Measurements from ENCODE around the gene NXT1.
"Not testable (repeated sequence)": the region's sequence is repeated elsewhere in the genome, so short reads cannot be mapped to it uniquely, and the experiment has no call there.

NXT1 gene

DNA sequence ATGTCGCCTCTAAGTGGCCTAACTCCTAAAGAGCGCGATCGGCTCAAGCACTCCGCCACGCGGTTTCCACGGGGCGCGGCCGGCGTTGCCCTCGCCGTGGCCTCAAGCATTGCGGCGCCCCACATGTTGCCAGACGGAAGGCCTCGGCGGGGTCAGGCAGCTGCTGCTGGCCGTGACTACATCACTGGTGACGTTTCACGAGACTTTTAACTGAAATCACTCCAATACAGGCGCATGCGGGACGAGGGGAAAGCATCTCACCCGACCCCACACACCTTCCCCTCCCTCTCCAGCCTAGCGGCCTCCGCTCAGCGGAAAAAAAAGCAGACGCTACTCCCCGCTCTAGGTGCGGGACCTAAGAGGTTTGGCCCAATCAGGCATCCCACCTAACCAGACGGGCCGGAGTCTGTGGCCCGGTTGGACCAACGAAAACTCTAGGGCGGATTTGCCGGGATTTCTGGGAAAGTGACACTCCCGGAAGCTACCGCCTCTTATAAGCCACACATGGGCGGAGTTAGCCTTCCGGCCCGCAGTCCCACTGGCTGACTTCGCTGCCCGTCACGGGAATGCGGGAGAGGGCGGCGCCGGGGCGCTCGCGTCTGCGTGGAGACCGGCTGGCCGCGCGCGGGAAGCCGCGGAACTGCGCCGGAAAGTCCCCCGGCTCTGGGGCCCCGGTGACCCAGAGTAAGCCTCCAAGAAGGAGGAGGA, at the start of gene NXT1:
NXT1 (plus strand) TSS at position 596 of the 708 bp plus-strand sequence. CDS start 3,251 bp downstream, outside the sequence.
- peak; percentile 93 for DNase-seq

DNA sequence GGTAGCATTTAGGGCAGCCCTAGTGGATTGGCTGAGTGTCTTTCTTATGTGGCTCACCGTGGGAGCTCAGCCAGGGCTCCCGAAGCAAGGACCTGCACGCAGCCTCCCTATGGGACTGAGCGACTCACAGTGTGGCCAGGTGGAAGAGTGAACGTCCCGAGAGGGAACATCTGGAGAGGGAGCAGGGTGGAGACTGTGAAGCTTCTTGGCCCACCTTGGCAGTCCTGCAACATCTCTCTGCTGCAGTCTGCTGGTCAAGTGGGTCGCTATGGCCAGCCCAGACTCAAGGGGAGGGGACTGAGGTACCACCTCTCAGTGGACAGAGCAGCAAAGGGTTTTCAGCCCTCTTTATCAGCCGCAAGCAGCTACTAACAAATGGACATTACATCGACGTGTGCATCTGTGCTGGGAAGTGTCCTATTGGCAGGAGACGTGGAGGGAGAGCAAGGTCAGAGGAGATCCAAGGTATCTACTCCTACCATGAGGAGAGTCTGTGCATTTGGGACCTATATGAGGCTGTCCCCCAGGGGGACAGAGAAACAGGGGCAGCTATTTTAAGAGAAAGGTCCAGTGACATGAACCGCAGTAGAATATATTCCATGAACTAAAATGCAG, 49.0 kb upstream of the NXT1 start:
- no peak for DNase-seq

DNA sequence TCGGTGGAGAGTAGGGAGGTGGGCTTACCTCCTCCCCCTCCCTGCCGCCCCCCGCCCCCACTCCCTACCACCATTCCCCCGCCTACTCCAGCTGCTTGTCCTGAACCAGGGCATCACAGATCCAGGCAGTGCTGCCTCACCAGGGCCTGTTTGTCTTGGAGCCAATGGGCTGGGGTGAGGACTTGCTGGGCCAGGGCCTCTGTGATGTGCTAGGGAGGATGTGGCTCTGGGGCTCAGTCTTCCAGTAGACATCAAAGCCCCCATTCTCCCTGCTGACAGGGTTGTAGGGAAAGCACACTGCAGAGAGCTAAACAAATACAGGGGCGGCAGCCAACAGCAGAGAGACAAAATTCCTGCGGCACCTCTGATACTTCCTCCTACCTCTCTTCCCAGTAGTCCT, 48.2 kb upstream of the NXT1 start:
- DNase-seq = no peak

DNA sequence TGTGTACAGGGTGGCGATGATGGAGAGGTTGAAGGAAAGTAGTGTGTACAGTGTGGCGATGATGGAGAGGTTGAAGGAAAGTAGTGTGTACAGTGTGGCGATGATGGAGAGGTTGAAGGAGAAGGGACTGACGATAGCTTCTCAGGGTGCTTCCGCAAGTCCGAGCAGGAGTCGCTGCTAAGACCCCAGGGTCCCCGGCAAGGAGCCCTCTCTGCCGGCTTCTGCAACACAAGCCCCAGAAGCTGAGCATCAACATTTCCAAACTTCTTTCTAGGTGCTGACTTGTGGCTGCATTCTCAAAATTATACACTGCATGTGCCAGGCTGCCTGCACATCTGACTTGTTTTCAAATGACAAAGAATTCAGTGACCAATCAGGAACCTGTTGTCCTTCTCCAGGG, 47.8 kb upstream of the NXT1 start:
- no peak for DNase-seq

DNA sequence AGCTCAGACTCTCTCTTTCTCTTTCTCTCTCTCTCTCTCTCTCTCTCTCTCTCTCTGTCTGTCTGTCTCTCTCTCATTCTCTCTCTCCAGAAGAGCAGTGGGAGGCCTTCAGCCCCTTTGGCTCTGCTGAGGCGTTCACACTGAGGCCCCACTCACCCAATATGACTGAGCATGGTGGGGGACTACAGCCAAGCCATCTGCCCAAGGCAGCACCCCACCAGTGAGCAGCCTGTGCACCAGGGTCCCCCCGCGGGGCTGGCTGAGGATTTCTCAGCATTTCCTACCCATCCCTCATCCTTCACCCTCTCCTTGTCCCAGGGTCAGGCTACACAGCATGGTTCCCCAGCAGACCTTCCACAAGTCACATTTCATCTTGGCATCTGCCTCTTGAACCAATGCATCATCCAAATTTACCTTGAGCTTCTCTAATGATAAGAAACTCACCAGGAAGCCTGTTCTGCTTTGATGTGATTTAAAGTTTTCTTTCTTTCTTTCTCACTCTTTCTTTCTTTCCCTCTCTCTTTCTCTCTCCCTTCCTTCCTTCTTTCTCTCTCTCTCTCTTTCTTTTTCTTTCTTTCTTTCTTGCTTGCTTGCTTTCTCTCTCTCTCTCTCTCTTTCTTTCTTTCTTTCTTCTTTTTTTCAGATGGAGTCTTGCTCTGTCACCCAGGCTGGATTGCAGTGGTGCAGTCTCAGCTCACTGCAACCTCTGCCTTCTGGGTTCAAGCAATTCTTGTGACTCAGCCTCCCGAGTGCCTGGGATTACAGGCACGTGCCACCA, 47.1 kb upstream of the NXT1 start:
- DNase-seq = no peak

DNA sequence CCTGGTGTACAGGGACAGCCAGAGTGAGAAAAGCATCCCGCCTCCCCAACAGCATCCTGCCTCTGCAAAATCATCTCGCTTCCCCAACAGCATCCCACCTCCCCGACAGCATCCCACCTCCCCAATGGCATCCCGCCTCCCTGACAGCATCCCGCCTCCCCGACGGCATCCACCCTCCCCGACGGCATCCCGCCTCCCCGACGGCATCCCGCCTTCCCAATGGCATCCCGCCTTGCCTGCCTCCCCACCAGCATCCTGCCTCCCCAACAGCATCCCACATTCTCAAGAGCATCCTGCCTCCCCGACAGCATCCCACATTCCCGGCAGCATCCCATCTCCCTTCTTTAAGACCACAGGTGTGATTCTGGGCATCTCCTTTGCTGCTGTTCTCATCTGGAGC, 46.0 kb upstream of the NXT1 start:
- DNase-seq = no peak

DNA sequence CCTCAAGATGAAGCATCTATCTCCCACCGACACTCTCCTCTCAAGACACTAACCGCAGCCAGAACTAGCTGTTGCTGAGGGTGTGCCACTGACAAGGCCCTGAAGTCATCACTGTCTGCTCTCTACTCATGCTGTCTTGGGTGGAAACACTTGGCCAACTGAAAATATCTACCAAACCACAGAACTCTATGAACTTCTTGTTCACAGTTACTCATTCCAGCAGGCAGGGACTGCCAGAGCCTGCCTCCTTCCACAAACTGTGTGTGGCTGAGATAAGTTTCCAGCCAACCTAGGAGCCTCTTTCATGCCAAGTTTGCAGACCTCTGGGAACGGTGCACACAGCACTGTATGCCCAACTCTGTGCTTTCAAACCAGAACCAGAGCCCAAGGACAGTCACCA, 45.5 kb upstream of the NXT1 start:
- DNase-seq = no peak

DNA sequence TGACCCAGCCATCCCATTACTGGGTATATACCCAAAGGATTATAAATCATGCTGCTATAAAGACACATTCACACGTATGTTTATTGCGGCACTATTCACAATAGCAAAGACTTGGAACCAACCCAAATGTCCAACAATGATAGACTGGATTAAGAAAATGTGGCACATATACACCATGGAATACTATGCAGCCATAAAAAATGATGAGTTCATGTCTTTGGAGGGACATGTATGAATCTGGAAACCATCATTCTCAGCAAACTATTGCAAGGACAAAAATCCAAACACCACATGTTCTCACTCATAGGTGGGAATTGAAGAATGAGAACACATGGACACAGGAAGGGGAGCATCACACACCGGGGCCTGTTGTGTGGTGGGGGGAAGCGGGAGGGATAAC, 43.2 kb upstream of the NXT1 start:
- DNase-seq = not testable (repeated sequence)

DNA sequence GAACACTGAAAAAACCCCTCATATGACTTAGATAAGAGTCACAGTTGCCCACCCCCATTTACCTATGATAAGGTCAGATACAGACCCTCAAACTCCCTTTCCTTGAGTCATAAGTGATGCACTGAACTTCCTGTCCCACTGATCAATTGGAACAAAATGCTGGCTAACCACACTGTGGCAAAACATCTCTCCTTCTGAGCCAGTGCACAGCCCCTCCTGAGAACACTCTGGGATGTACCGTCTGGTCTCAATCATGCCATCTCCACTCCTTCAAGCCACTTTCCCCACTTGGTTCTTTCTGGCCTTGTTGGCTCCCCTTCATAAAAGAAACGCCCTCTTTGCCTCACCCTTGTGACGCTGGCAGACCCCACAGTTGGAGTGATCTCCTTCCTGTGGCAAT, 42.6 kb upstream of the NXT1 start:
- DNase-seq = no peak

DNA sequence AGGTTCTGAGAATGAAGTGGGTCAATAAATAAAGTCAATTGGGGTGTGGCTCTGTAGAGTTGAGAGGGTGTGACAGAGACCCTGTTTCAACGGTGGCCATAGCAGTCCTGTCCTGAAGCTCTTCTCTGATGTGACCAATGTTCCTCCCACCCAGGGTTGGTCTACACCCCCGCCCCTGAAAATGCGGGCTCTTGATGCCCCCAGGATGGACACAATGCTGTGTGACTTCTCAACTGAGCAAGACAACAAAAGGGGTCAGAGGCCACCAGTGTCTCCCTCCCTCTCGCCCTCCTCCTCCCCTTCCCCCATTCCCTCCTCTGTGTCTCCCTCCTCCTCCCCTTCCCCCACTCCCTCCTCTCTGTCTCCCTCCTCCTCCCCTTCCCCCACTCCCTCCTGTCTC, 41.7 kb upstream of the NXT1 start:
- no peak for DNase-seq

DNA sequence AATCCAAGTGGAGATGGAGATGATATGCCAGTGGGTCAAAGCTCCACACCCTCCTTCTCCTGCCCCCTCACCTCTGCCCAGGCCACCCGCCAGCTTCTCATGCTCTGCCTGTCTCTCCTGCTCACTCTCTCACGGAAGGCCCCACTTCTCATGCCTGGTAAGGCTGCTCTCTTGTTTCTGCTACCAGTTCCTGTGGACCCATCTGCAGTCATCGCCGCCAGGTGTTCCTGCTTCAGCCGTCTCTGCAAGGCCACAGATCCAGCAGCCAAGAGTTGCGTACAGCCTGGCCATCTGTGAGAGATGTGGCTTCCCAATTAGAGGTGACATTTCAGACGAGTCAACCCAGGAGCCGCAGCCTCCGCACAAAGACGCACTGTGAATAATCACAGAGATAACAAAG, 40.8 kb upstream of the NXT1 start:
- no peak for DNase-seq

DNA sequence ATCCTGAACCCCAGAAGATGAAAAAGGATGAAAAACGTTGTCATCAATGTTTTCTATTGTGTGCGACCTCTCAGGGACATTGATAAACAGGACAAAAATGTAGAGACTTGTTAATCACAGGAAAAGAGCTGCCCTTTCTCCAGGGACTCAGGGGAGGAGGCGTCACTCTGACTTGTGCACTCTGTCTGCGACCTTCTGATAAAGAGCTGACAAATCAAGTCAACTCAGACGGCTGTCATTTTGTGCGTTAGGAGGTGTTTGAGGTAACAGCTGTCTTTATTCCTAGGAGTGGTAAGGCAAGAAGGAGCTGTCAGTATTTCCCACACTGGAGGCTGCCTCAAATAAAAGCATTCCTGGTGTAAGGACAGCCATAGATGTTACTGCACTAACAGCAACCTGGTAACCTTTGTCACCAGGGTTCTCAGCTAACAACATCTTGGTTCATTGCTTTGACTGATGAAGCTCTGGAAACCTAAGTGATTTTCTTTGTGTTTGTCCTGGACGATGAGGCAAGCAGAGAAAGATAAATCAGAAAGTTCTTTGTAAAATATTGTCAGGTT, 38.6 kb upstream of the NXT1 start:
- no peak for DNase-seq

DNA sequence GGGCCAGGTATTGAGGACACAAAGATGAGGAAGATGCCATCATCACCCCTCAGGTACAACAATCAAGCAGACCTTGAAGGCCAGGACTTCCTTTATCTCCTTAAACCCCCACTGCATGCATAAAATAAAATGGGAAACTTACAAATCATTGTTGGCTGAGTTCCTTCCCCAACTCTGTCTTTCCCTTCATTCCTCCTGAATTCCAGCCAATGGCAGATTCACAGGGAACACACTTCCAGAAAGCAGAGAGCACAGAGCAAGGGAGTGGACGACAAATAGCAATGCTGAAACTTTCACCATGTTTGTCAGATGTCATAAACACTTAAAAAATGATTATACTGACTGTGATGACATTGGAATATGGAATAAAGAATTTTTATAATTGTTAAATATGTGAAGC, 37.3 kb upstream of the NXT1 start:
- no peak for DNase-seq

DNA sequence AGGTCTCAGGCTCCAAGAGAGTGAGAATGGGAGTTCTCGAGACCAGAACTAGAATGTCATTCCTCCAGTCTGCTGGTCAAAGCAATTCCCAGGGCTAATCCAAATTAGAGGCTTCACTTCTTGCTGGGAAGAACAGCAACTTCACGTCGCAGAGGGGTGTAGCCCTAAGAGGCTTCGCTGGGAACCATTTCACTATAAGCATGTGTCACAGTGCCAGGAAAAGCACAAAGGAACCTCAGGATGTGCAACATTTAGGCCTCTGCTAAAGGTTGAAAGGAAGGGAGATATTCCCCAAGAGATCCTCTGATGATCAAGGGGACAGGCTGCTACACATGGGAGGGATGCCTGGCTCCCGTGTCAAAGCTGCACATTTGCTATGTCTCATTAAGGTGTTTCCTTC, 35.9 kb upstream of the NXT1 start:
- no peak for DNase-seq

DNA sequence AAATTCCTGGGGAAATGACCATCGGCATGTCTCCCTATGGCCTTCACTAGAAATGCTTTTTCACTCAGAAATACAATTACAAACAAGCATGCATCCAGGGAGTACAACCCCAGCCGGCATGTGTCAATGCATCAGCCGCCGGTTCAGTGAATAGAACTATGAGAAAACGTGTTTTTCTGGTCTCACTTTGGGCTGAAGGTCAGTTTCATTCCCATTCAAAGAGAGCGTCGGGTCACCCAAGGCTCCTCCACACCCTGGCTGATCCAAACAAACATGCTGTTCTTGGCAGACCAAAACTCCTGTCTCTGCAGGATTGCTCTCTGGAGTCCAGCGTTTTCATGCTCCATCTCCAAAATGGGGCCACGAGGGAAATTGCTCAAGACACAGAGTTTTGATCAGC, 35.5 kb upstream of the NXT1 start:
- no peak for DNase-seq

DNA sequence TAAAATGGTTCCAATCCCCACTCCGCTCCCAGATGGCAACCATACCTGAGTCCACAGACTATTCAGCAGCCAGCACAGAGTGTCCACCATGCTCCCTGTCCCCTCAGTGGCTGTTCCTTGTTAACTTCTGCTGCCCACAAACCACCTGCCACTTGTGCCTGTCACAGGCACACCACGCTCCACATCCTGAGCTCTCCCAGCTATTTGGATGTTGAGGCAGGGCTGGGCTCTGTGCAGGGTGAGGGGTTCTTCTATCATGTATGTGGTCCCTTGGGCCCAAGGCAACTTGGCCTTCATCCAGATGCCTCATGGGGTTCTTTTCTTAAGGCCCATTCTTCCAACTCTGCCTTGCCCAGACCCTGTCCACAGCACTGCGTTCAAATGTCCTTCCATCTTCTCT, 34.0 kb upstream of the NXT1 start:
- no peak for DNase-seq

DNA sequence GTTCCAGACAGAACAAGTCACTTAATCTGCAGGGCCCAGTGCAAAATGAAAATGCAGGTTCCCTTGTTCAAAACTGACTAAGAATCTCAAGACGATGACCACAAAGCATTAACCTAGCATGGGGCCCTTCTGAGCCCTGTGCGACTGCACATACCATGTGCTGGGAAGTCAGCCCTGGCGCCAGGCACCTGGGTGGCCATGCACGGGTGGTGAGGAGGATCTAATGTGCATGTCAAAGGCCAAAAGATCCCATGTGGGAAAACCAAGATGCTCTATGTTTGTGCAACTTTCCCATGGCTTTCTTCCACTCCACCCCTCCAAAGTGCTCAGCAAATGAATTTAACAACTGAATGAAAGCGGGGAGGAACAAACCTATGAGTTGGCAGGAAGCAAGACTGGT, 33.5 kb upstream of the NXT1 start:
- no peak for DNase-seq

DNA sequence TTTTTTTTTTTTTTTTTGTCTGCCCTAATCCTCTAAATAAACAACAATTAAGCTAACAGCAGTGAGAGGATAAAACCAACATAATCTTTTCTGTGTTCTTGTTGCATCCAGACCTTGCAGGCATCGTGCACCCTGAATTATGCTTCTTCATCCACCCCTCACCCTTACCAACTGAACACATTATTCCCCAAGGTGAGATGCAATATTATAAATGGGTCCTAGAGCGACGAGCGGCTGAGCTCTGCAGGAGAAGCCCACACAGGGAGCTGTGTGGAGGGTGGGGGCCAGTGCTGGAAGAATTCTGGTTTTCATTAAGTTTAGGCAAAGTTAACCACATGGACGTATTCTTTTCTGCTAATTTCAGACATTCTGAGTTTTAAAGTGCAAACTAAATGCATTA, 32.2 kb upstream of the NXT1 start:
- no peak for DNase-seq

DNA sequence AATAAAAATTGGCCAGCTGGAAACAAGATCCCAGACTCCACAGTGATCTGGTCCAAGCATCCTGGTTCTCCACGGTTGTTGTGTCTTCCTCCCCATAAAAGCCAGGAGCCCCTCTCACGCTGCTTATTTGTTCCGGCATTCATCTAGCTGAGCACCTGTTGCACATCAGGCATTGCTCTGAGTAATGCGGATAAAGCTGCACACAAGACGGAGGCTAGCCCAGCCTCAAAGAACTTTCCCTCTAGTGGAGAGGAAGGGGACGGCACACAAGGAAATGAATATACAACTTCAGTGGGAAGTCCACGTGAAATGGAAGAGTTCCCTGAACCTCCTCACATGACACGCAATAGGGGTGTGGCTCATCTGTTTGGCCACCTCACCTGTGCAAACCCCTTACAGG, 30.3 kb upstream of the NXT1 start:
- no peak for DNase-seq

DNA sequence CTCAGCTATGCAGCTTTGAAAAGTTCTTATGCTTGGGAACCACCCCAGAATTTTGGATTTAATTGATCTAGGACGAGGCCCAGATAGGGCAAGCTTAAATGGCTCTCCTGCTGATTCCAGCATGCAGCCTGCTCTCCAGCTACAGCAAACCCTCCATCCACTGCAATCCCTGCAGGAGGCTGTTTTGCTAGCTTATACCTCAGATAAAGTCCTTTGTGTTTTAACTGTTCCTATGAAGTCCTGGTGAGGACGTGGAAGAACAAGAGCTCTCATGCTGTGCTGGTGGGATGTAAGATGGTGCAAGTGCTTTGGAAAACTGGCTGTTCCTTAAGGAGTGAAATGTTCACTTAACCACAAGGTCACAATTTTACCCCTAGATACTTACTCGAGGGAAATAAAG, 25.5 kb upstream of the NXT1 start:
- DNase-seq = no peak

DNA sequence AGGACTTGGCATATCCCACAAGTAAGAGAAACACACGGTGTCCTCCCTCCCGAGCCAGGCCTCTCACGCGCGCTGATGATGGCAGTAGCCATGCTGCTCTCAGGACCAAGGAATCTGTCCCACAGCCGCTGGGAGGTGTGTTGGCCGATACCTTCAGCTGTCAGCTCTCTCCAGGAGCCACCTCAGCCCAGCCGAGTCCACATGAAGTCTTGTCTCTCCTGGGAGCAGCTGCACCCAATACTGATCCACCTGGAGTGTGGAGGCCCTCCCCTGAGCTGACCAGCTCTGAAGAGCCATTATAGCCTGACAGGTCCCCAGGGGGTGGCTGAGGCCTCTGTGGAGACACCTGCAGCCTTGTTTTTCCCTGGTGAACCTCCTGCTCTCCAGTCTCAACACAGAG, 23.8 kb upstream of the NXT1 start:
- DNase-seq = no peak

DNA sequence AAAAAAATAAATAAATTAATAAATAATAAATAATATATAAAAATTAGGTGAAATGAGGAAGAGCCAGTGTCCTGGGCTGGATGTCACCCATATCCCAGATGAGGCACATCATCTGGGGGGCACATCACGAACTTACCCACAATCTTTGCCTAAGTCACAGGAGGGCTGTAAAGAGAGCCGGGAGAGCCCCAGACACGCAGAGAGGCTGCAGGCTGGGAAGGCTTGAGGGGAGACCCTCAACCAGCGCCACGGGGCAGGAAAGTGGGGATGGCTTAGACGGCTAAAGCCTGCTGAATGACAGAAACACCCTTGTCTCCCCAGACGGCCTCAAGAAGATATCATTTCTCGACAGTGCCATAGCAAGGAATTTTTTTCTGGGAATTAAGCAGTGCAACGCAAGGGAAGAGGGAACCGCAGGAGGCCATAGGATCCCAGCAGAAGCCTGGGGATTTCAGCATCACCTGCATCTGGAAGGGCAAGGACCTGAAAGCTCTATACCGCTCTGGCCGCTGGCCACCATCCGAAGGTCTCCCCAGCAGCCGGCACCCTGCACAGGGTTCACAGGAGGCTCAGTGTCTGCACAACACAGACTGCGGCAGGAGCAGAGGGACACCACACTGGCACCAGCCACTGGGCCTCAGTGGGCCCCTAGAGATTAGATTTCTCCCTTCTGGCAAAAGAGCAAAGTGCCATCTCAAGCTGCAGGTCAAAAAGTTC, 22.8 kb upstream of the NXT1 start:
- DNase-seq = no peak

All from NCI-H1694 treated with DMSO at 0.1 percent for 48 hours (cell line).